Activated T-helper 17 cell treated with anti-CD3 and anti-CD28 coated beads, Interleukin-2, amount 50 U/mL, for 72 hours (primary cell): Measurements from ENCODE around the gene RIPK1. TPM values are rescaled to one million over a fixed set of nuclear protein-coding genes. Genes with fewer than 3 reads are reported as not detected.
"Not testable (repeated sequence)": the region's sequence is repeated elsewhere in the genome, so short reads cannot be mapped to it uniquely, and the experiment has no call there.

ENCODE experiments used
- ATAC-seq: fragments of 150-1000 bp; cut with Tn5 transposase; replicated peaks from 2 replicates; pipeline ENCODE4 v1.10.0; 2021; ENCODE audit warnings: mild to moderate bottlenecking, moderate library complexity
- H3K27ac Mint-ChIP-seq: one replicate; pipeline ENCODE4 v1.8.0; 2022; ENCODE audit warnings: mixed read lengths
- H3K27me3 Mint-ChIP-seq: one replicate; pipeline ENCODE4 v1.8.0; 2022; ENCODE audit warnings: mixed read lengths
- H3K36me3 Mint-ChIP-seq: one replicate; pipeline ENCODE4 v1.8.0; 2022; ENCODE audit warnings: low read depth, mild to moderate bottlenecking, mixed read lengths
- H3K4me1 Mint-ChIP-seq: one replicate; pipeline ENCODE4 v1.8.0; 2022; ENCODE audit warnings: mixed read lengths
- H3K4me3 Mint-ChIP-seq: one replicate; pipeline ENCODE4 v1.8.0; 2022; ENCODE audit warnings: mild to moderate bottlenecking, mixed read lengths
- H3K9me3 Mint-ChIP-seq: one replicate; pipeline ENCODE4 v1.8.0; 2022; ENCODE audit warnings: mixed read lengths
- total RNA-seq, 2 donors: library from RNA; stranded (reverse); gene quantifications; one replicate each; pipeline ENCODE4 v1.2.3, GENCODE V29; 2022

The RIPK1 gene
- total RNA-seq, 2 donors from 2014 or later, result 17.5 to 18.2 TPM

- no peak overlapping the region for H3K4me3 Mint-ChIP-seq
- no peaks in the 10 kb centered on the region for H3K27me3 Mint-ChIP-seq
- no peak for ATAC-seq
- H3K4me1 Mint-ChIP-seq, result no peaks in the 10 kb centered on the region
- H3K27ac Mint-ChIP-seq, result no peak overlapping the region
- H3K36me3 Mint-ChIP-seq, result no peaks in the 10 kb centered on the region
- no peaks in the 10 kb centered on the region for H3K9me3 Mint-ChIP-seq
Measured at GRCh38 chr6:3124667-3125066, 56.4 kb downstream of the RIPK1 start.

- H3K36me3 Mint-ChIP-seq, result peaks cover 6% of the 10 kb centered on the region
- H3K4me1 Mint-ChIP-seq, result no peaks in the 10 kb centered on the region
- H3K27ac Mint-ChIP-seq, result no peak overlapping the region
- ATAC-seq, result no peak
- H3K4me3 Mint-ChIP-seq, result no peak overlapping the region
- H3K27me3 Mint-ChIP-seq, result no peaks in the 10 kb centered on the region
- H3K9me3 Mint-ChIP-seq, result no peaks in the 10 kb centered on the region
Measured at GRCh38 chr6:3125815-3126214, 57.5 kb downstream of the RIPK1 start.

DNA sequence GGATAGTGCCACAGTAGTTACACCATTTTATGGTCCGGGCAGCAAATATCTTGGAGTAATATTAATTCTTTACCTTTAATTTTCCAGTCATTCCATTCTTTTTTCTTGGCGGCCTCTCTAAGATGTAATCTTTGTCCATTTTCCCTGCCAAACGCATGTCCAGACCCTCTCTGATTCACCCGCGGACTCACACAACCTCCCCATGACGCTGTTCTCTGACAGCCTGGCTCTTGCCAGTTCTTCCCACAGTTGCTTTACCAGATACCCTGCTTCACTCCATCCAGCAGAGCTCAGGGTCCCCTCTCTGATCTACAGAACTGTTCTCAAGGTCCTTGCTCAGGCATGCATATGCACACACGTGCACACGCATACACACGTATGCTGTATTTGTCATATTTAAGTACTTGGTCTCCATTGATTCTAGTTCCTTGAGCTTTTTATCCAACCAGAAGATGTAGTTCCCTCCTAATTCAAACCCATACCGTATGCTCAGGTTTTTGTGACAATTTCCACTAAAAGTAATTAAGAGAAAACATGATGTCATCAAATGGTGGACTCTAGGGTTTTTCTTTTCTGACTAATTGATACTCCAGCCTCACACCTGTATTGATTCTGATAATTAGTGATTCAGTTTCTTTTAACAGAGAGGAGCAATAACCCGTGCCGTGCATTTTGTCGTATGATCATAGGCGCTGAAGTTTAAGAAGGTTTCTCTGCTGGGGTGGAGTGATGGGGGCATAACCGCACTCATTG is 60.2 kb downstream of the RIPK1 start:
- Mint-ChIP-seq H3K4me3 (no peak overlapping the region), H3K36me3 (peaks cover 9% of the 10 kb centered on the region), H3K9me3 (no peaks in the 10 kb centered on the region), H3K27ac (no peak overlapping the region), H3K4me1 (no peaks in the 10 kb centered on the region), H3K27me3 (no peaks in the 10 kb centered on the region)
- no peak for ATAC-seq

DNA sequence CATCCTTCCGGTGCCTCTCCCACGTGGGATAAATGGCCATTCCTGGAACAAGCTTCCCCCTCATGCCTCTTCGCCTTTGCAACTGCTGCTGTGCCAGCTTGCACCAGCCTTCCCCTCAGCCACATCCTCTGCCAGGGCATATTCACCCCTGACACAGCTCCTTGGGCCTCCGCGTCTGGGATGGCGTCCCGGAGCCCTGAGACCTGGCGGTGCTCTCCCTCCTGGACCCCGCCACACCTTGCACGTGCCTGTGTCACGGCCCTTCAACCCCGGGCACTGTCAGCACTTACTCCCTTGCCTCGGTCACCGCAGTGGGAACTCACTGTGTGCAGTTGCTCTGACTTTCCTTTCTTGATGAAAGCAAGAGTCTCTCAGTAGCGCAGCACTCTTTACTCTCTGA is 63.4 kb downstream of the RIPK1 start:
- H3K9me3 Mint-ChIP-seq, result no peaks in the 10 kb centered on the region
- ATAC-seq, result no peak
- H3K4me1 Mint-ChIP-seq, result no peaks in the 10 kb centered on the region
- no peaks in the 10 kb centered on the region for H3K27me3 Mint-ChIP-seq
- peaks cover 9% of the 10 kb centered on the region for H3K36me3 Mint-ChIP-seq
- H3K27ac Mint-ChIP-seq, result no peak overlapping the region
- H3K4me3 Mint-ChIP-seq, result no peak overlapping the region

- H3K4me3 Mint-ChIP-seq, result no peak overlapping the region
- no peaks in the 10 kb centered on the region for H3K27me3 Mint-ChIP-seq
- H3K4me1 Mint-ChIP-seq, result no peaks in the 10 kb centered on the region
- no peak overlapping the region for H3K27ac Mint-ChIP-seq
- peaks cover 22% of the 10 kb centered on the region for H3K36me3 Mint-ChIP-seq
- no peak for ATAC-seq
- no peaks in the 10 kb centered on the region for H3K9me3 Mint-ChIP-seq
Measured at GRCh38 chr6:3133515-3133914, 65.2 kb downstream of the RIPK1 start.

DNA sequence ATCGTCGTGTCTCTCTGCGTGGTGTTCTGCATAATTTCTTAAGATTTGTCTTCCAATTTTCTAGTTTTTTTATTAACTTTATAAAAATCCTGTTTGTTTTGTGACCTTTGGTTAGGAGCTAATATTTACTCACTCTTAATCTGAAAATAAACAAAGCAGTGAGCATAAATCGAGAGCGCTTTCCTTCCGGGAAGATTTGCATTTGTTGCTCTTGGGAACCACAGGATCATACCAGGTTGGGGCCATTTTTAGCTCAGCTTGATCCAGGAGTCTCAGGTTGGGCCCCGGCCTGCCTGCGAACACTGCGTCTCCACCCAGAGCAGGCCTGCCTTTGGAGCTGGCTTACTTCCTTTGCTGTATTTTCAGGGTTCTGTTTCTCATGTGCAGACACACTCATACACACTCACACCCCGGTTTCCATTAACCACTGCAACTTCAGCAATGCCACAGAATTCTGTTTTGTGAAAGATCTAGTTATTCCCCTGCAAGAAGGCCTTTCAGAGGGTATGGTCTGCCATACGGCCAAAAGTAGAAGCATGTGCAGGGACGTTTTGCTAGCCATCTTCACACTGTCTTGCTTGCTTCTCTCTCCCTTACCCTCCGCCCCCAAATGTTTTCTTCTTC is 67.5 kb downstream of the RIPK1 start:
- Mint-ChIP-seq H3K36me3 (peaks cover 30% of the 10 kb centered on the region), H3K27ac (no peak overlapping the region), H3K9me3 (no peaks in the 10 kb centered on the region), H3K4me3 (no peak overlapping the region), H3K27me3 (no peaks in the 10 kb centered on the region), H3K4me1 (no peaks in the 10 kb centered on the region)
- no peak for ATAC-seq

GRCh38 chr6:3136292-3137011 is 68.2 kb downstream of the RIPK1 start:
- no peak overlapping the region for H3K27ac Mint-ChIP-seq
- ATAC-seq, result no peak
- H3K4me3 Mint-ChIP-seq, result no peak overlapping the region
- peaks cover 32% of the 10 kb centered on the region for H3K36me3 Mint-ChIP-seq
- no peaks in the 10 kb centered on the region for H3K9me3 Mint-ChIP-seq
- H3K4me1 Mint-ChIP-seq, result no peaks in the 10 kb centered on the region
- H3K27me3 Mint-ChIP-seq, result no peaks in the 10 kb centered on the region

DNA sequence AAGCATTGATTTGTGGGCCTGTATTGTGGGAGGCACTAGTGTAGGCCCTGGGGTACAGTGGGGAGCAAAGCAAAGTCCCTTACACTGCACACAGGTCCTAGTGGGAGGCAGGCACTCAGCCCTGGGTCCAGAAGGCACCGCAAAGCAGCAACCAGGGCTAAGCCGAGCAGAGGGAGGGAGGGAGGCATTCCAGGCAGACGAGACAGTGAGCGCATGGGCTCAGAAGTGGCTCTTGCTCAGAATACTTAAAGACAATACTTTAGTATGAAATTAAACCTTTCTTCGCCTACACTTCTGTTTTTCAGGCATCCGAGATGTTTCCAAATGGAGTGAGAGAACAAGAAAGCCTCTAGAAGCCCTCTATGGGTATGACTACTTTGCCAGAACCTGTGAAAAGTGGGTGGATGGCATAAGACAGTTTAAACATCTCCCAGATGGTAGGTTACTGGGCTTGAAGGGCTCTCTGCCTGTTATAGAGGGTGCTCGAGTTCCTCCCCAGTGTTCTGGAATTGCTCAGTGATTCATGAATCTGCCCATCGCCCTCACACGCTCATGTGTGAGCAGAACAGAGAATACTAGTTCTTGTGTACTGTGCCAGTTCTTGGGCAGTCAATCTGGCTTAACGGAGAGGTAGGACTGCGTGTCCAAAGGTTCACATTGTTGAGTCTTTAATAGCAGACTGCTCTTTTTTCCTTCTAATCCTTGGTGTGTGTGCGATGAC is 68.9 kb downstream of the RIPK1 start:
- Mint-ChIP-seq H3K9me3 (no peaks in the 10 kb centered on the region), H3K4me1 (no peaks in the 10 kb centered on the region), H3K4me3 (no peak overlapping the region), H3K36me3 (peaks cover 32% of the 10 kb centered on the region), H3K27ac (no peak overlapping the region), H3K27me3 (no peaks in the 10 kb centered on the region)
- ATAC-seq, result no peak

GRCh38 chr6:3137873-3138272 is 69.6 kb downstream of the RIPK1 start:
- not testable (repeated sequence) for H3K27me3 Mint-ChIP-seq, H3K4me1 Mint-ChIP-seq, H3K4me3 Mint-ChIP-seq, H3K9me3 Mint-ChIP-seq, H3K27ac Mint-ChIP-seq, ATAC-seq
- H3K36me3 Mint-ChIP-seq, result peaks cover 32% of the 10 kb centered on the region

DNA sequence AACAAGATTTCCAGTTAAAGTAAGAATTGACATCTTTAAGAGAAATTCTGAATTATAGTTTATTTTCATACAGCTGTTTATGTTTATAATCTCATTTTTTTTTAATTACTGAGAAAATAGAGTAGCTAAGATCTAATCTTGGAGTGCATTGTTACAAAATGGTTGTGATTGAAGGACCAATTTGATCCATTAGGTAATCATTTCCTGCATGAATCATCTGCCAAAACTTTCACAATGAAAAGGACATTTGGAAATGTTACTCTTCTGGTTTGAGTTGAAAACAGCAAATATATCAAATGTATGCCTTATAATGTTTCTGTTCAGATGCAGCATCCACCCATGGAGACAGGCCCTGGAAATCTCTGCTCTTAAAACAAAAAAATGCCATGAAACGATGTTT is 70.0 kb downstream of the RIPK1 start:
- no peaks in the 10 kb centered on the region for H3K4me1 Mint-ChIP-seq
- H3K36me3 Mint-ChIP-seq, result peaks cover 32% of the 10 kb centered on the region
- no peak overlapping the region for H3K27ac Mint-ChIP-seq
- no peak for ATAC-seq
- no peaks in the 10 kb centered on the region for H3K9me3 Mint-ChIP-seq
- H3K4me3 Mint-ChIP-seq, result no peak overlapping the region
- H3K27me3 Mint-ChIP-seq, result no peaks in the 10 kb centered on the region

GRCh38 chr6:3139090-3139903 is 71.0 kb downstream of the RIPK1 start:
- H3K9me3 Mint-ChIP-seq, result no peaks in the 10 kb centered on the region
- no peaks in the 10 kb centered on the region for H3K27me3 Mint-ChIP-seq
- H3K27ac Mint-ChIP-seq, result no peak overlapping the region
- no peaks in the 10 kb centered on the region for H3K4me1 Mint-ChIP-seq
- no peak for ATAC-seq
- no peak overlapping the region for H3K4me3 Mint-ChIP-seq
- peaks cover 32% of the 10 kb centered on the region for H3K36me3 Mint-ChIP-seq

DNA sequence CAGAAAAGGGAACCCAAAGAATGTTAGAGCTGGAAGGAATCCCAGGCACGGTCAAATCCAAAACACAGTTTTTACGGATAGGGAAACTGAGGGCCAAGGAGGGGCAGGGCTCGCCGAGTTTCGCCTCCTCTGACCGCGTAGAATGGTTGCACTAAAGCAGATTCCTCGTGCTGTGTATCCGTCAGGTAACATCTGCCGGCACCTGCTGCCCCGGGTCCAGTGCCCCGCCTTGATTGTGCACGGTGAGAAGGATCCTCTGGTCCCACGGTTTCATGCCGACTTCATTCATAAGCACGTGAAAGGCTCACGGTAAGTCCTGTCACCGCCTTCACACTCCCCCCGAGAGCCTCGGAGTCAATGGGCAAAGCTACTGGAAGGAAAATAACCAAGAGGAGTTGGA is 71.9 kb downstream of the RIPK1 start:
- no peak for ATAC-seq
- H3K9me3 Mint-ChIP-seq, result no peaks in the 10 kb centered on the region

GRCh38 chr6:3142536-3142935 is 74.2 kb downstream of the RIPK1 start:
- no peaks in the 10 kb centered on the region for H3K27me3 Mint-ChIP-seq
- H3K9me3 Mint-ChIP-seq, result no peaks in the 10 kb centered on the region
- H3K4me3 Mint-ChIP-seq, result no peak overlapping the region
- H3K4me1 Mint-ChIP-seq, result peaks cover 4% of the 10 kb centered on the region
- H3K27ac Mint-ChIP-seq, result no peak overlapping the region
- ATAC-seq, result no peak
- H3K36me3 Mint-ChIP-seq, result peaks cover 32% of the 10 kb centered on the region

More for the DNA sequence above, 71.9 kb downstream of the RIPK1 start:
- no peaks in the 10 kb centered on the region for H3K27me3 Mint-ChIP-seq
- H3K36me3 Mint-ChIP-seq, result peaks cover 32% of the 10 kb centered on the region
- H3K4me3 Mint-ChIP-seq, result no peak overlapping the region
- no peak overlapping the region for H3K27ac Mint-ChIP-seq
- H3K4me1 Mint-ChIP-seq, result peaks cover 4% of the 10 kb centered on the region

DNA sequence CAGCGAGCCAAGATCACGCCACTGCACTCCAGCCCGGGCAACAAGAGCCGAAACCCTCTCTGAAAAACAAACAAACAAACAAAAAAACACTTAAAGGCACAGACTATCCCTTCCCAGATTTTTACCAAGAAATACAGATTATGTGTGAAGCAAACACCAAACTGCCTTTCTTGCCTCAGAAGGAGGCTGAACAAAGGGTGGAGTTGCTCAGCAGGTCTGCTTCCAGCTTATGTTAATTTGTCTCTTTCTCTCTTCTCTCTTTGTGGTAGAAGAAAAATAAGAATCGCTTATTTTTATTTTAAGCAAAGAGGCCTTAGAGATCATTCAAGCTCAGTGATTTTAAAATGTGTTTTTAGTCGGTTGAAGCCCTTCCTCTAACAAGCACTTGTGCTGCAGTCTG is 74.9 kb downstream of the RIPK1 start:
- Mint-ChIP-seq H3K27ac (no peak overlapping the region), H3K27me3 (no peaks in the 10 kb centered on the region), H3K36me3 (peaks cover 28% of the 10 kb centered on the region), H3K4me1 (peaks cover 4% of the 10 kb centered on the region), H3K9me3 (no peaks in the 10 kb centered on the region), H3K4me3 (no peak overlapping the region)
- ATAC-seq, result no peak
